ENCODE results near the gene DYRK1A.
"Not testable (repeated sequence)": the region's sequence is repeated elsewhere in the genome, so short reads cannot be mapped to it uniquely, and the experiment has no call there.

Gene DYRK1A

GRCh38 chr21:37532868-37533780, 166.6 kb downstream of the DYRK1A start:
- Histone ChIP-seq H3K9me3 (replicated peaks in 1 of 11) (peaks cover 5 to 22% (median 18%) of the 10 kb centered on the region in 11 experiments; a peak in 18 of 22 replicates), H3K9ac (no peak overlapping the region), H4K20me1 (no peaks in the 10 kb centered on the region), H3K4me1 (peaks cover 6 to 17% (median 14%) of the 10 kb centered on the region in 10 experiments; a peak in 16 of 20 replicates), H3K4me2 (peak overlapping the region; percentile 5 to 64 (median 36); a peak in 14 of 22 replicates), H3K36me3 (no peaks in the 10 kb centered on the region), H3K27me3 (no peaks in the 10 kb centered on the region), H3K4me3 (no peak overlapping the region), H3K27ac (no peak overlapping the region)
- TF ChIP-seq Cebpa-rat (IDR thresholded peaks at IDR 0.05): no peak

GRCh38 chr21:37534431-37534830, 167.9 kb downstream of the DYRK1A start:
- peaks cover 5 to 22% (median 18%) of the 10 kb centered on the region in 11 experiments; a peak in 18 of 22 replicates for H3K9me3 ChIP-seq (replicated peaks in 1 of 11)
- no peak overlapping the region for H3K9ac ChIP-seq
- H3K4me3 ChIP-seq: no peak overlapping the region
- H3K4me1 ChIP-seq: peaks cover 6 to 17% (median 14%) of the 10 kb centered on the region in 10 experiments; a peak in 16 of 20 replicates
- peak overlapping the region in 4 of 11 experiments; percentile 2 to 22 (median 6); a peak in 3 of 22 replicates for H3K4me2 ChIP-seq
- H3K27ac ChIP-seq: no peak overlapping the region
- H4K20me1 ChIP-seq: no peaks in the 10 kb centered on the region
- H3K36me3 ChIP-seq: no peaks in the 10 kb centered on the region
- no peak for TF ChIP-seq Cebpa-rat (IDR thresholded peaks at IDR 0.05)
- no peaks in the 10 kb centered on the region for H3K27me3 ChIP-seq

- peaks cover 6 to 17% (median 14%) of the 10 kb centered on the region in 10 experiments; a peak in 16 of 20 replicates for H3K4me1 ChIP-seq
- no peak for TF ChIP-seq Cebpa-rat (IDR thresholded peaks at IDR 0.05)
Observed at GRCh38 chr21:37535130-37535529, 168.6 kb downstream of the DYRK1A start.

GRCh38 chr21:37535672-37536071, 169.1 kb downstream of the DYRK1A start:
- Histone ChIP-seq H3K4me2 (no peak overlapping the region), H3K4me3 (no peak overlapping the region), H3K9ac (no peak overlapping the region), H3K4me1 (peaks cover 6 to 17% (median 14%) of the 10 kb centered on the region in 10 experiments; a peak in 16 of 20 replicates), H3K36me3 (no peaks in the 10 kb centered on the region), H4K20me1 (no peaks in the 10 kb centered on the region), H3K9me3 (replicated peaks in 1 of 11) (peaks cover 5 to 22% (median 18%) of the 10 kb centered on the region in 11 experiments; a peak in 18 of 22 replicates), H3K27me3 (no peaks in the 10 kb centered on the region), H3K27ac (no peak overlapping the region)
- no peak for TF ChIP-seq Cebpa-rat (IDR thresholded peaks at IDR 0.05)

More at GRCh38 chr21:37535130-37535529, 168.6 kb downstream of the DYRK1A start:
- Histone ChIP-seq H3K27ac (no peak overlapping the region), H3K9ac (no peak overlapping the region), H3K4me2 (no peak overlapping the region), H4K20me1 (no peaks in the 10 kb centered on the region), H3K4me3 (no peak overlapping the region), H3K27me3 (no peaks in the 10 kb centered on the region), H3K9me3 (replicated peaks in 1 of 11) (peaks cover 5 to 22% (median 18%) of the 10 kb centered on the region in 11 experiments; a peak in 18 of 22 replicates), H3K36me3 (no peaks in the 10 kb centered on the region)

GRCh38 chr21:37536616-37537278, 170.2 kb downstream of the DYRK1A start:
- Histone ChIP-seq H3K4me1 (peaks cover 6 to 17% (median 14%) of the 10 kb centered on the region in 10 experiments; a peak in 16 of 20 replicates), H3K27ac (peak overlapping the region in 1 of 11 experiments; percentile 11; a peak in 1 of 22 replicates), H3K4me3 (no peak overlapping the region), H3K9me3 (replicated peaks in 1 of 11) (peaks cover 9 to 31% (median 21%) of the 10 kb centered on the region in 11 experiments; a peak in 19 of 22 replicates), H4K20me1 (no peaks in the 10 kb centered on the region), H3K9ac (no peak overlapping the region), H3K4me2 (no peak overlapping the region), H3K36me3 (no peaks in the 10 kb centered on the region), H3K27me3 (no peaks in the 10 kb centered on the region)
- TF ChIP-seq Cebpa-rat (IDR thresholded peaks at IDR 0.05): no peak

- Histone ChIP-seq H3K27me3 (no peaks in the 10 kb centered on the region), H3K9ac (no peak overlapping the region), H3K4me3 (no peak overlapping the region), H3K27ac (no peak overlapping the region), H3K4me2 (0 out of 22 replicates have a peak overlapping the region, but pooled peaks of 1 of the 11 experiments have one; percentile 7), H3K36me3 (no peaks in the 10 kb centered on the region), H4K20me1 (no peaks in the 10 kb centered on the region), H3K4me1 (peaks cover 6 to 17% (median 14%) of the 10 kb centered on the region in 10 experiments; a peak in 16 of 20 replicates), H3K9me3 (replicated peaks in 1 of 11) (peaks cover 16 to 38% (median 27%) of the 10 kb centered on the region in 11 experiments; a peak in 21 of 22 replicates)
- no peak for TF ChIP-seq Cebpa-rat (IDR thresholded peaks at IDR 0.05)
Observed at GRCh38 chr21:37537391-37537996, 170.9 kb downstream of the DYRK1A start.

- H3K27me3 ChIP-seq: no peaks in the 10 kb centered on the region
- H3K9me3 ChIP-seq (replicated peaks in 1 of 11): peaks cover 26 to 49% (median 34%) of the 10 kb centered on the region in 11 experiments
- no peak overlapping the region for H3K4me3 ChIP-seq
- TF ChIP-seq Cebpa-rat (IDR thresholded peaks at IDR 0.05): no peak
- no peak overlapping the region for H3K27ac ChIP-seq
- no peaks in the 10 kb centered on the region for H3K36me3 ChIP-seq
- no peak overlapping the region for H3K9ac ChIP-seq
- peaks cover 0 to 8% (median 6%) of the 10 kb centered on the region in 10 experiments; a peak in 7 of 20 replicates for H3K4me1 ChIP-seq
- H3K4me2 ChIP-seq: no peak overlapping the region
- no peaks in the 10 kb centered on the region for H4K20me1 ChIP-seq
Observed at GRCh38 chr21:37538971-37539590, 172.5 kb downstream of the DYRK1A start.

- not testable (repeated sequence) for H3K4me2 ChIP-seq, H3K4me3 ChIP-seq, H4K20me1 ChIP-seq, H3K9ac ChIP-seq, H3K27ac ChIP-seq, H3K27me3 ChIP-seq, H3K36me3 ChIP-seq, H3K4me1 ChIP-seq
- peaks cover 19 to 39% (median 32%) of the 10 kb centered on the region in 11 experiments; a peak in 21 of 22 replicates for H3K9me3 ChIP-seq (replicated peaks in 1 of 11)
Observed at GRCh38 chr21:37541128-37541527, 174.6 kb downstream of the DYRK1A start.
